ENCODE measurements around the gene FAM151A. TPM values are rescaled to one million over a fixed set of nuclear protein-coding genes. Genes with fewer than 3 reads are reported as not detected.

FAM151A gene
- total and polyA plus RNA-seq, 8 donors = 0.12 to 0.21 TPM; not detected in 6

DNA sequence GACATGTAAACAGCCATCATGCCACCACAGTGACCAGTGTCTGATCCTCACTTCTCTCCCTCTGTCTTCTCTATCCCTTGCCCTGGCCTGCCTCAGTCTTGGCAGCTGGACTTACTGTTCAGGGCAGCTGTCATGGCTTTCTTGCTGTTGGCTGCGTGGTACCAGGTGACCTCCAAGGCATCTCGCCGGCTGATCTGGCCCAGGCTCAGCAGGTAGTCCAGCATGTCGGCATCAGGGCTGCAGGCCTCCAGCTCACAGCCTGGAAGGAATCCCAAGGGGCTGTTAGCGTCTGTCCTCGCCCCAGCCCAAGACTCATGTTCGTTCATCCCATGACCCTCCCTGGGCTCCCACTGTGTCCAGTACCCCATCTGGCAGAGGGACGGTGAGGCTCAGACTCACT is 3.6 kb downstream of the FAM151A start:
- FAIRE-seq (no peak), DNase-seq (peak in 1 of 6 donors; percentile 36), ATAC-seq (no peak)
- no peak overlapping the region for H3K4me3 ChIP-seq
- no peaks in the 10 kb centered on the region for H3K36me3 ChIP-seq
- no peak overlapping the region for H3K27ac ChIP-seq
- H3K9me3 ChIP-seq = no peaks in the 10 kb centered on the region
- H3K27me3 ChIP-seq = no peaks in the 10 kb centered on the region
- intact Hi-C loops (cut with DNase I) = no loop called here
- H3K4me1 ChIP-seq = no peaks in the 10 kb centered on the region
- 67 to 74% methylated on average over 8 of the region's 8 CpGs for WGBS, 2 donors
- TF ChIP-seq, protein P1, sequence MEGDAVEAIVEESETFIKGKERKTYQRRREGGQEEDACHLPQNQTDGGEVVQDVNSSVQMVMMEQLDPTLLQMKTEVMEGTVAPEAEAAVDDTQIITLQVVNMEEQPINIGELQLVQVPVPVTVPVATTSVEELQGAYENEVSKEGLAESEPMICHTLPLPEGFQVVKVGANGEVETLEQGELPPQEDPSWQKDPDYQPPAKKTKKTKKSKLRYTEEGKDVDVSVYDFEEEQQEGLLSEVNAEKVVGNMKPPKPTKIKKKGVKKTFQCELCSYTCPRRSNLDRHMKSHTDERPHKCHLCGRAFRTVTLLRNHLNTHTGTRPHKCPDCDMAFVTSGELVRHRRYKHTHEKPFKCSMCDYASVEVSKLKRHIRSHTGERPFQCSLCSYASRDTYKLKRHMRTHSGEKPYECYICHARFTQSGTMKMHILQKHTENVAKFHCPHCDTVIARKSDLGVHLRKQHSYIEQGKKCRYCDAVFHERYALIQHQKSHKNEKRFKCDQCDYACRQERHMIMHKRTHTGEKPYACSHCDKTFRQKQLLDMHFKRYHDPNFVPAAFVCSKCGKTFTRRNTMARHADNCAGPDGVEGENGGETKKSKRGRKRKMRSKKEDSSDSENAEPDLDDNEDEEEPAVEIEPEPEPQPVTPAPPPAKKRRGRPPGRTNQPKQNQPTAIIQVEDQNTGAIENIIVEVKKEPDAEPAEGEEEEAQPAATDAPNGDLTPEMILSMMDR (IDR thresholded peaks at IDR 0.05) = no peak

DNA sequence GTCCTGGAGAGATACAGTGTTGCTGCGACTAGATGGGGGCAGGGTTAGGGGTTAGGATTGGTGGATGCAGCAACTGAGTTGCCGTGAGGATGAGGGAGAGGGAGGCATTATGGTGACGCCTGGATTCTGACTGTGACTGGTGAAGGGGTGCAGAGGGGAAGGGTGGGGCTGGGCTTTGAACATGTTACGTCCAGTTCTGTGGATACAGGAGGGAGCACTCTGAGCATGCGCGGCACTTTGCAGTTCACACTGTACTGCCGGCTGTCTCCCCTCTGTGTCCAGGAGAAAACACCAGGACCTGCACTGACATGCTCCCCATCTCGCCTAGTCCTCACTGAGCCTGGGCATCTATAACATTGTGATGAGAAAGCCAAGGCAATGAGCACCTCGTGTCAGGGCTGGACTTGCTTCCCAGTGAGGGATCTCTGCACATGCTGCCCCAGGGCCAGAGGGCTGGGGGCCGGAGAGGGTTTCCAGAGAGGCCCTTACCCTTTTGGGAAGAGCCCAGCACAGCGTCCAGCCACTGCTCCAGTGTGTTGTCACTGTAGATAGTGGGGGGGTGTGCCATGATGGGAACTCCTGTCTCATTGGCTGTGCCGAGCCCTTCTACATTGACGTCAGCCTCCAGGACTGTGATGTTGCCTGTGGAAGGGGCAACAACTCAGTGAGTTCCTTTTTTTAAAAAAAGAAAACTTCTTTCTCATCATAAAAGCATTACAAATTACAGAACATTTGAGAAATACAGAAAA is 7.6 kb downstream of the FAM151A start:
- no peak for DNase-seq
- intact Hi-C loops (cut with DNase I) = no loop called here
- TF ChIP-seq, protein P1 (IDR thresholded peaks at IDR 0.05) = no peak
- Histone ChIP-seq H3K27me3 (no peaks in the 10 kb centered on the region), H3K9me3 (no peaks in the 10 kb centered on the region), H3K36me3 (no peaks in the 10 kb centered on the region), H3K4me3 (no peak overlapping the region), H3K4me1 (no peaks in the 10 kb centered on the region), H3K27ac (no peak overlapping the region)
- ATAC-seq = peak in 2 of 4 donors; percentile 48 to 67
- WGBS, 2 donors = 60 to 62% methylated on average over 13 of the region's 13 CpGs
- FAIRE-seq = no peak

DNA sequence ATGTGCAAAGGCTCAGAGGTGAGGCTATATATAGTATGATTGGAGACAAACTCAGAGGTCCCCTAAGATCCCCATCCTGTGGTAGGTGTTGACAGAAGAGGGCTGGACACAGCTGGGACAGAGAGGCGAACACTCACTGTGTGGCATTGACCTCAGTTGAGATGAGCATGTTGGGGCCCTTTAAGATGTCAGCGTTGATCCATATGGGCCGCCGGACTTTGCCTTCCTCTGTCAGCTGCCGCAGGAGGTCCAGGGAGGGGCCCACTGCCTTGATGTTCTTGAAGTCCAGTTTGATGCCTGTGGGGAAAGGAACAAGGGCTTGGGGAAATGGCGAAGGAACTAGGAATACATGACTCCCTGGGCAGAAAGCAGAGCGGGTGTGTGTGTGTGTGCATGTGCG is 8.8 kb downstream of the FAM151A start:
- DNase-seq (no peak), ATAC-seq (no peak), FAIRE-seq (no peak)
- intact Hi-C loops (cut with DNase I) = no loop called here
- Histone ChIP-seq H3K4me3 (no peak overlapping the region), H3K27ac (no peak overlapping the region), H3K27me3 (no peaks in the 10 kb centered on the region), H3K36me3 (no peaks in the 10 kb centered on the region), H3K4me1 (no peaks in the 10 kb centered on the region), H3K9me3 (no peaks in the 10 kb centered on the region)
- WGBS, 2 donors = 66 to 69% methylated on average over 8 of the region's 8 CpGs
- TF ChIP-seq, protein P1 (IDR thresholded peaks at IDR 0.05) = no peak

DNA sequence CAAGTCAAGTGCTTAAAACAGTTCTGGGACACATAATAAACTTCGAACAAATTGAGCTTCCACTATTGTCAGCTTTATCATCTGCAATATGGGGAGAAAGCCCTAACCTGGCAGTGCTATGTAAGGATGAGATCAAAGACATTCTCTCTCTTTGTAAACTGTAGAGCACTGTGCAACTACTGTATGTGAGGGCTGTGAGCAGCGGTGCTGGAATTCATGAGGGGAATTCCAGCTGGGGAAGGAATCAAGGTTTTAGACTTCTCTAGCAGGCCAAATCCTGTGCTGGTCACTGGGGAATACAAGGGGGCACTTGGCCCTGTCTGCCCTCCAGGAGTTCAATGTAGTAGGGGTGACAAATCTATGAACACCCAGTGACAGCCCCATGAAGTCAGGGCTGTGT is 9.3 kb downstream of the FAM151A start:
- 76% methylated on average over 2 of the region's 2 CpGs for WGBS, 2 donors
- Histone ChIP-seq H3K4me1 (no peaks in the 10 kb centered on the region), H3K4me3 (no peak overlapping the region), H3K27me3 (no peaks in the 10 kb centered on the region), H3K9me3 (no peaks in the 10 kb centered on the region), H3K27ac (no peak overlapping the region), H3K36me3 (no peaks in the 10 kb centered on the region)
- no peak for ATAC-seq
- TF ChIP-seq, protein P1 (IDR thresholded peaks at IDR 0.05) = no peak
- DNase-seq = no peak
- intact Hi-C loops (cut with DNase I) = no loop called here
- FAIRE-seq = no peak

DNA sequence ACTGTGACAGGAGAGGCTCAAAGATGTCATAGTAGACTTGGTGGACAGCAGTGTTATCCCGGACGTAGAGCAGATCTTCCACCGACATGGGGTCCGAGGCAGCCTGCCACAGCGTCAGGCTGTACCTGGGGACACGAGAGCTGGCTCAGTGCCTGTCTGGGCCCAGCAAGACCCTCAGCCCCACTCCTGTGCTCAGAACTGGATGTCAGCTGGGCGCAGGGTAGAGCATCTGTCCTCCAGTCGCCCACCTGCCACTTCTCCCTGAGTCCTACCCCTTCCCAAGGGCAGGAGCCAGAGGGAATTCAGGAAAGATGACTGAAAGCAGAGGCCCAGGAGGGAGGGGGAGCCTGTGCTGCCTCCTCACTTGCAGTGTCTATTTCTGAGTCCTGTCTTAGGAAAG is 11.7 kb downstream of the FAM151A start:
- ATAC-seq (no peak), FAIRE-seq (no peak), DNase-seq (no peak)
- no peaks in the 10 kb centered on the region for H3K9me3 ChIP-seq
- intact Hi-C loops (cut with DNase I) = no loop called here
- no peaks in the 10 kb centered on the region for H3K4me1 ChIP-seq
- 76 to 85% methylated on average over 8 of the region's 8 CpGs for WGBS, 2 donors
- no peaks in the 10 kb centered on the region for H3K36me3 ChIP-seq
- H3K27me3 ChIP-seq = no peaks in the 10 kb centered on the region
- H3K4me3 ChIP-seq = no peak overlapping the region
- no peak overlapping the region for H3K27ac ChIP-seq
- TF ChIP-seq, protein P1 (IDR thresholded peaks at IDR 0.05) = no peak

All from pancreas (tissue), 10 donors.